ENCODE results near the gene RALGPS2.

- no peak for TF ChIP-seq PAX5 (IDR thresholded peaks at IDR 0.05; ENCODE audit: insufficient read depth, low read length, severe bottlenecking)
- no peak for TF ChIP-seq POLR2A (IDR thresholded peaks at IDR 0.05; ENCODE audit: low read depth, low read length)
- TF ChIP-seq TAF1 (IDR thresholded peaks at IDR 0.05; ENCODE audit: low read depth, low read length), result no peak
- TF ChIP-seq POLR2AphosphoS5 (IDR thresholded peaks at IDR 0.05; ENCODE audit: low read depth, low read length), result no peak
Measured at GRCh38 chr1:178912597-178912996, 187.6 kb downstream of the RALGPS2 start.
